GM18505 (cell line): ENCODE results near the gene SEC31B.

ENCODE experiments used
- ATAC-seq: cut with Tn5 transposase; IDR thresholded peaks from one replicate; pipeline ENCODE4 v1.9.1; 2021; ENCODE audit not compliant: unreplicated experiment
- POLR2A ChIP-seq: IDR thresholded peaks from 4 replicates; pipeline ENCODE4 v1.6.1; 2011; ENCODE audit warnings: borderline replicate concordance; ENCODE audit not compliant: insufficient read depth, insufficient read length; ENCODE audit errors: extremely low read depth

The SEC31B gene

GRCh38 chr10:100519311-100520051, at the start of gene SEC31B:
Gene SEC31B (minus strand): TSS chr10:100519861. CDS start chr10:100516952, 2,909 bp downstream.
- no peak for TF ChIP-seq POLR2A
- ATAC-seq = no peak

- no peak for ATAC-seq
- no peak for TF ChIP-seq POLR2A
Measured at GRCh38 chr10:100568912-100569311, 49.3 kb upstream of the SEC31B start.

- TF ChIP-seq POLR2A = no peak
- ATAC-seq = no peak
Measured at GRCh38 chr10:100567826-100568225, 48.2 kb upstream of the SEC31B start.

GRCh38 chr10:100567249-100567648, 47.6 kb upstream of the SEC31B start:
- ATAC-seq = no peak

GRCh38 chr10:100566561-100566960, 46.9 kb upstream of the SEC31B start:
- TF ChIP-seq POLR2A = no peak
- ATAC-seq = no peak

More at GRCh38 chr10:100567249-100567648, 47.6 kb upstream of the SEC31B start:
- no peak for TF ChIP-seq POLR2A

- ATAC-seq = no peak
- no peak for TF ChIP-seq POLR2A
Measured at GRCh38 chr10:100565206-100565985, 45.7 kb upstream of the SEC31B start.

- TF ChIP-seq POLR2A = no peak
- ATAC-seq = no peak
Measured at GRCh38 chr10:100562008-100562672, 42.5 kb upstream of the SEC31B start.

GRCh38 chr10:100561005-100561404, 41.3 kb upstream of the SEC31B start:
- no peak for ATAC-seq
- no peak for TF ChIP-seq POLR2A

GRCh38 chr10:100560248-100560647, 40.6 kb upstream of the SEC31B start:
- no peak for ATAC-seq
- TF ChIP-seq POLR2A = no peak

GRCh38 chr10:100554902-100555301, 35.2 kb upstream of the SEC31B start:
- no peak for ATAC-seq
- TF ChIP-seq POLR2A = no peak

GRCh38 chr10:100553929-100554328, 34.3 kb upstream of the SEC31B start:
- ATAC-seq = no peak

GRCh38 chr10:100551738-100552137, 32.1 kb upstream of the SEC31B start:
- ATAC-seq = no peak
- TF ChIP-seq POLR2A = no peak

More at GRCh38 chr10:100553929-100554328, 34.3 kb upstream of the SEC31B start:
- TF ChIP-seq POLR2A = no peak

GRCh38 chr10:100551196-100551595, 31.5 kb upstream of the SEC31B start:
- TF ChIP-seq POLR2A = no peak
- ATAC-seq = no peak
